ENCODE data around the gene TLN1. TPM values are rescaled to one million over a fixed set of nuclear protein-coding genes. Genes with fewer than 3 reads are reported as not detected.

TLN1 gene
- total and polyA plus RNA-seq, 2 donors (not counting 1 experiment from before 2014, with no cell fraction given) = 102 to 280 TPM

GRCh38 chr9:35748242-35748857 is 16.4 kb upstream of the TLN1 start:
- Histone ChIP-seq H3K4me3 (ENCODE audit: control extremely low read depth in 1 of 5, extremely low read depth in 1 of 5, insufficient read depth in 1 of 5, low read depth in 2 of 5, low read length in 4 of 5) (peak overlapping the region; percentile 73 to 92 (median 84)), H2AFZ (ENCODE audit: insufficient read depth, low read depth, low read length, poor library complexity, severe bottlenecking) (peak overlapping the region; percentile 82), H3K79me2 (ENCODE audit: control insufficient read depth, insufficient read depth, low read length) (peaks cover 91% of the 10 kb centered on the region), H3K36me3 (replicated peaks in 1 of 2; ENCODE audit: control extremely low read depth in 1 of 2, control insufficient read depth in 1 of 2, extremely low read depth in 1 of 2, insufficient read depth in 2 of 2, low read length in 1 of 2) (peaks cover 0 to 45% of the 10 kb centered on the region in 2 experiments), H3K27ac (ENCODE audit: low read length in 2 of 2) (peak overlapping the region; percentile 35 to 77), H3K27me3 (replicated peaks in 1 of 4; ENCODE audit: control extremely low read depth in 1 of 4, control insufficient read depth in 3 of 4, insufficient read depth in 4 of 4, low read length in 3 of 4) (no peaks in the 10 kb centered on the region), H3K4me1 (ENCODE audit: control insufficient read depth in 2 of 2, insufficient read depth in 2 of 2, low read length in 2 of 2) (peaks cover 37 to 44% of the 10 kb centered on the region in 2 donors), H4K20me1 (ENCODE audit: control insufficient read depth, insufficient read depth, low read length, poor library complexity, severe bottlenecking) (peaks cover 44% of the 10 kb centered on the region), H3K9me3 (ENCODE audit: control extremely low read depth in 1 of 3, control insufficient read depth in 2 of 3, insufficient read depth in 1 of 3, low read length in 2 of 3) (no peaks in the 10 kb centered on the region), H3K4me2 (replicated peaks; ENCODE audit: low read depth, low read length, poor library complexity, severe bottlenecking) (peak overlapping the region; percentile 88), H3K9ac (ENCODE audit: low read length) (peak overlapping the region; percentile 81)
- Mint-ChIP-seq H3K27ac (peak overlapping the region; percentile 78), H3K4me3 (peak overlapping the region; percentile 84), H3K9me3 (ENCODE audit: insufficient read depth) (no peaks in the 10 kb centered on the region), H3K4me1 (peaks cover 52% of the 10 kb centered on the region), H3K27me3 (no peaks in the 10 kb centered on the region)
- ChIA-PET CTCF (interaction anchor here (1.0 to 9.4 kb wide), 14 partner anchors 10 to 145 kb away, joined by 3 to 142 read pairs (median 8); partner anchors contain the start of genes ARHGEF39, CCDC107, CREB3 and RMRP), POLR2A (interaction anchor here (0.7 to 2.4 kb wide), 10 partner anchors 8 to 101 kb away, joined by 3 to 29 read pairs (median 4); partner anchors contain the start of genes CCDC107, CREB3, FAM221B and RMRP)
- TF ChIP-seq CTCF (IDR thresholded peaks at IDR 0.05) (no peak), EZH2 (IDR thresholded peaks at IDR 0.05; ENCODE audit: borderline replicate concordance, insufficient read depth, low read depth, low read length, poor library complexity, severe bottlenecking) (no peak)
- ATAC-seq (ENCODE audit: low read depth) (no peak), DNase-seq (no peak)
- under 1% methylated on average over 23 of the region's 24 CpGs for WGBS (ENCODE audit: insufficient coverage)
- intact Hi-C loops (cut with micrococcal nuclease) = loop anchor here (1.0 kb wide), 1 partner anchor 64 kb away; the partner anchor contains the start of gene SPAG8

- ChIA-PET POLR2A (interaction anchor here (1.4 kb wide), 1 partner anchor 15 kb away, joined by 4 read pairs; the partner anchor contains the start of genes CREB3 and TLN1), CTCF (interaction anchor here (1.2 to 9.4 kb wide), 7 partner anchors 12 to 136 kb away, joined by 4 to 142 read pairs (median 19); partner anchors contain the start of genes CCDC107, CREB3, RMRP and TLN1)
- H3K4me1 Mint-ChIP-seq = peaks cover 49% of the 10 kb centered on the region
- ATAC-seq (ENCODE audit: low read depth) = no peak
- Histone ChIP-seq H3K9me3 (ENCODE audit: control extremely low read depth in 1 of 3, control insufficient read depth in 2 of 3, insufficient read depth in 1 of 3, low read length in 2 of 3) (no peaks in the 10 kb centered on the region), H2AFZ (ENCODE audit: insufficient read depth, low read depth, low read length, poor library complexity, severe bottlenecking) (no peak overlapping the region), H3K4me3 (ENCODE audit: control extremely low read depth in 1 of 5, extremely low read depth in 1 of 5, insufficient read depth in 1 of 5, low read depth in 2 of 5, low read length in 4 of 5) (no peak overlapping the region), H3K4me1 (ENCODE audit: control insufficient read depth in 2 of 2, insufficient read depth in 2 of 2, low read length in 2 of 2) (peaks cover 37 to 44% of the 10 kb centered on the region in 2 donors), H3K9ac (ENCODE audit: low read length) (peak overlapping the region; percentile 81), H3K36me3 (replicated peaks in 1 of 2; ENCODE audit: control extremely low read depth in 1 of 2, control insufficient read depth in 1 of 2, extremely low read depth in 1 of 2, insufficient read depth in 2 of 2, low read length in 1 of 2) (peaks cover 0 to 44% of the 10 kb centered on the region in 2 experiments), H3K79me2 (ENCODE audit: control insufficient read depth, insufficient read depth, low read length) (peaks cover 80% of the 10 kb centered on the region), H4K20me1 (ENCODE audit: control insufficient read depth, insufficient read depth, low read length, poor library complexity, severe bottlenecking) (peaks cover 44% of the 10 kb centered on the region), H3K27me3 (replicated peaks in 1 of 4; ENCODE audit: control extremely low read depth in 1 of 4, control insufficient read depth in 3 of 4, insufficient read depth in 4 of 4, low read length in 3 of 4) (no peaks in the 10 kb centered on the region), H3K27ac (ENCODE audit: low read length in 2 of 2) (no peak overlapping the region), H3K4me2 (replicated peaks; ENCODE audit: low read depth, low read length, poor library complexity, severe bottlenecking) (peak overlapping the region; percentile 88)
- DNase-seq = no peak
- no peaks in the 10 kb centered on the region for H3K27me3 Mint-ChIP-seq
- no peaks in the 10 kb centered on the region for H3K9me3 Mint-ChIP-seq (ENCODE audit: insufficient read depth)
- H3K4me3 Mint-ChIP-seq = peak overlapping the region; percentile 84
- intact Hi-C loops (cut with micrococcal nuclease) = no loop called here
- 60% methylated on average over 2 of the region's 3 CpGs for WGBS (ENCODE audit: insufficient coverage)
- H3K27ac Mint-ChIP-seq = peak overlapping the region; percentile 37
- TF ChIP-seq CTCF (IDR thresholded peaks at IDR 0.05) = no peak
- TF ChIP-seq EZH2 (IDR thresholded peaks at IDR 0.05; ENCODE audit: borderline replicate concordance, insufficient read depth, low read depth, low read length, poor library complexity, severe bottlenecking) = no peak
These were observed 14.6 kb upstream of the TLN1 start for GRCh38 chr9:35746583-35746982.
